ENCODE measurements around the gene CLDN8.

Gene CLDN8

DNA sequence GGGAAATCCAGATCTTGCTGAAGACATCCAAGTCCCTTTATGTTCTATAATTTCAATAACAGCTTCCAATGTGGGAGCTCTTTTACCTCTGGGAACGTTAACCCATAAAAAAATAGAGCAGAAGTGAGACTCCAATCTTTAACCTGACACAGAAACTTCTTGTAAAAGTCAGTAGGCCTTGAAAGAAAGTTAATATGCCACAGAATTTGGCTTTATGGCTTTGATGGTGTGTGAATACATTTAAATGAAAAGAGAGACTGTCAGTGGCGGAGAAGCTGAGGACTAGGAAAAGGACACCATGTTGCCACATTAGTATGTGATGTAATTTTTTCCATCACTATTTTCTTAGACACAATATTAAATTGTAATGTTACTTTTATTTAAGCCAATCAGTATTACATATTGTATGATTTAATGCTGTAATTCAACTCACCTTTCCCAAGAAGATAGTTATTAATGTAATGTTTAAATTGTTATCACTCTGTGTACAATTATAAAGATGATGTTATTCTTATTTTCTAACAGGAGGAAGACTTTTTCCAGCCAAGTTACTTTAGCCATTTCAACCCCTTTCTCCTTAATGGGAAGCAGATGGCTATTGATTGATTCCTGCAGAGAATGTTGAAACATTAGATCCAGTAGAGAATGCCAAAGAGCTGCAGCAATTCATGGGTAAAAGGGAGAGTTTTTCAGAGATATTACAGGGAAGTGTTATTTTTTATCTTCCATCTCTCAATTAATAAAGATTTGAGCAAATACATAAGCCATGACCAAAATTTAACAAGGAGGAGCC is 17.5 kb upstream of the CLDN8 start:
- TF ChIP-seq RAD21 (IDR thresholded peaks at IDR 0.05; ENCODE audit: low read depth): no peak
- TF ChIP-seq TAF1 (IDR thresholded peaks at IDR 0.05; ENCODE audit: low read depth): no peak
- TF ChIP-seq, protein P1, sequence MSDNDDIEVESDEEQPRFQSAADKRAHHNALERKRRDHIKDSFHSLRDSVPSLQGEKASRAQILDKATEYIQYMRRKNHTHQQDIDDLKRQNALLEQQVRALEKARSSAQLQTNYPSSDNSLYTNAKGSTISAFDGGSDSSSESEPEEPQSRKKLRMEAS (IDR thresholded peaks at IDR 0.05): no peak
- TF ChIP-seq TEAD4 (IDR thresholded peaks at IDR 0.05): no peak
- no peak for TF ChIP-seq NFIC (IDR thresholded peaks at IDR 0.05)
- no peak for TF ChIP-seq CEBPB (IDR thresholded peaks at IDR 0.05)
- TF ChIP-seq, protein P2, sequence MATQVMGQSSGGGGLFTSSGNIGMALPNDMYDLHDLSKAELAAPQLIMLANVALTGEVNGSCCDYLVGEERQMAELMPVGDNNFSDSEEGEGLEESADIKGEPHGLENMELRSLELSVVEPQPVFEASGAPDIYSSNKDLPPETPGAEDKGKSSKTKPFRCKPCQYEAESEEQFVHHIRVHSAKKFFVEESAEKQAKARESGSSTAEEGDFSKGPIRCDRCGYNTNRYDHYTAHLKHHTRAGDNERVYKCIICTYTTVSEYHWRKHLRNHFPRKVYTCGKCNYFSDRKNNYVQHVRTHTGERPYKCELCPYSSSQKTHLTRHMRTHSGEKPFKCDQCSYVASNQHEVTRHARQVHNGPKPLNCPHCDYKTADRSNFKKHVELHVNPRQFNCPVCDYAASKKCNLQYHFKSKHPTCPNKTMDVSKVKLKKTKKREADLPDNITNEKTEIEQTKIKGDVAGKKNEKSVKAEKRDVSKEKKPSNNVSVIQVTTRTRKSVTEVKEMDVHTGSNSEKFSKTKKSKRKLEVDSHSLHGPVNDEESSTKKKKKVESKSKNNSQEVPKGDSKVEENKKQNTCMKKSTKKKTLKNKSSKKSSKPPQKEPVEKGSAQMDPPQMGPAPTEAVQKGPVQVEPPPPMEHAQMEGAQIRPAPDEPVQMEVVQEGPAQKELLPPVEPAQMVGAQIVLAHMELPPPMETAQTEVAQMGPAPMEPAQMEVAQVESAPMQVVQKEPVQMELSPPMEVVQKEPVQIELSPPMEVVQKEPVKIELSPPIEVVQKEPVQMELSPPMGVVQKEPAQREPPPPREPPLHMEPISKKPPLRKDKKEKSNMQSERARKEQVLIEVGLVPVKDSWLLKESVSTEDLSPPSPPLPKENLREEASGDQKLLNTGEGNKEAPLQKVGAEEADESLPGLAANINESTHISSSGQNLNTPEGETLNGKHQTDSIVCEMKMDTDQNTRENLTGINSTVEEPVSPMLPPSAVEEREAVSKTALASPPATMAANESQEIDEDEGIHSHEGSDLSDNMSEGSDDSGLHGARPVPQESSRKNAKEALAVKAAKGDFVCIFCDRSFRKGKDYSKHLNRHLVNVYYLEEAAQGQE (IDR thresholded peaks at IDR 0.05; ENCODE audit: low read depth): no peak
- TF ChIP-seq TCF12 (IDR thresholded peaks at IDR 0.05; ENCODE audit: low read depth): no peak
- TF ChIP-seq EP300 (IDR thresholded peaks at IDR 0.05; ENCODE audit: borderline replicate concordance): no peak
- no peak for TF ChIP-seq YY1 (IDR thresholded peaks at IDR 0.05; ENCODE audit: low read depth)
- no peak for TF ChIP-seq ZBTB7A (IDR thresholded peaks at IDR 0.05; ENCODE audit: low read depth)
- TF ChIP-seq, protein P3, sequence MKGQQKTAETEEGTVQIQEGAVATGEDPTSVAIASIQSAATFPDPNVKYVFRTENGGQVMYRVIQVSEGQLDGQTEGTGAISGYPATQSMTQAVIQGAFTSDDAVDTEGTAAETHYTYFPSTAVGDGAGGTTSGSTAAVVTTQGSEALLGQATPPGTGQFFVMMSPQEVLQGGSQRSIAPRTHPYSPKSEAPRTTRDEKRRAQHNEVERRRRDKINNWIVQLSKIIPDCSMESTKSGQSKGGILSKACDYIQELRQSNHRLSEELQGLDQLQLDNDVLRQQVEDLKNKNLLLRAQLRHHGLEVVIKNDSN (IDR thresholded peaks at IDR 0.05): no peak
- TF ChIP-seq FOXM1 (IDR thresholded peaks at IDR 0.05; ENCODE audit: borderline replicate concordance, low read depth): no peak
- no peak for TF ChIP-seq CREB1 (IDR thresholded peaks at IDR 0.05; ENCODE audit: low read depth)
- no peak for TF ChIP-seq EGR1 (IDR thresholded peaks at IDR 0.05)

DNA sequence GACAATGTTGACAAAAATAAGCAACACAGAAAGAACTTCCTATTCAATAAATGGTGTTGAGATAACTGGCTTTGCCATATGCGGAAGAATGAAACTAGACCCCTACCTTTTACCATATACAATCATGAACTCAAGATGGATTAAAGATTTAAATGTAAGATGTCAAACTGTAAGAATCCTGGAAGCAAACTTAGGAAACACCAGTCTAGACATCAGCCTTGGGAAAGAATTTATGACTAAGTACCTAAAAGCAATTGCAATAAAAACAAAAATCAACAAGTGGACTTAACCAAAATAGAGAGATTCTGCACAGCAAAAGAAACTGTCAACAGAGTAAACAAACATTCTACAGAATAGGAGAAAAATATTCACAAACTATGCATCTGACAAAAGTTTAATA is 16.1 kb upstream of the CLDN8 start:
- TF ChIP-seq EP300 (IDR thresholded peaks at IDR 0.05; ENCODE audit: borderline replicate concordance) (no peak), EGR1 (IDR thresholded peaks at IDR 0.05) (no peak), NFIC (IDR thresholded peaks at IDR 0.05) (no peak), FOXM1 (IDR thresholded peaks at IDR 0.05; ENCODE audit: borderline replicate concordance, low read depth) (no peak), TAF1 (IDR thresholded peaks at IDR 0.05; ENCODE audit: low read depth) (no peak), CREB1 (IDR thresholded peaks at IDR 0.05; ENCODE audit: low read depth) (no peak), ZBTB7A (IDR thresholded peaks at IDR 0.05; ENCODE audit: low read depth) (no peak), RAD21 (IDR thresholded peaks at IDR 0.05; ENCODE audit: low read depth) (no peak), YY1 (IDR thresholded peaks at IDR 0.05; ENCODE audit: low read depth) (no peak)
- TF ChIP-seq, protein P2 (IDR thresholded peaks at IDR 0.05; ENCODE audit: low read depth): no peak
- TF ChIP-seq, protein P3 (IDR thresholded peaks at IDR 0.05): no peak
- TF ChIP-seq, protein P1 (IDR thresholded peaks at IDR 0.05): no peak

DNA sequence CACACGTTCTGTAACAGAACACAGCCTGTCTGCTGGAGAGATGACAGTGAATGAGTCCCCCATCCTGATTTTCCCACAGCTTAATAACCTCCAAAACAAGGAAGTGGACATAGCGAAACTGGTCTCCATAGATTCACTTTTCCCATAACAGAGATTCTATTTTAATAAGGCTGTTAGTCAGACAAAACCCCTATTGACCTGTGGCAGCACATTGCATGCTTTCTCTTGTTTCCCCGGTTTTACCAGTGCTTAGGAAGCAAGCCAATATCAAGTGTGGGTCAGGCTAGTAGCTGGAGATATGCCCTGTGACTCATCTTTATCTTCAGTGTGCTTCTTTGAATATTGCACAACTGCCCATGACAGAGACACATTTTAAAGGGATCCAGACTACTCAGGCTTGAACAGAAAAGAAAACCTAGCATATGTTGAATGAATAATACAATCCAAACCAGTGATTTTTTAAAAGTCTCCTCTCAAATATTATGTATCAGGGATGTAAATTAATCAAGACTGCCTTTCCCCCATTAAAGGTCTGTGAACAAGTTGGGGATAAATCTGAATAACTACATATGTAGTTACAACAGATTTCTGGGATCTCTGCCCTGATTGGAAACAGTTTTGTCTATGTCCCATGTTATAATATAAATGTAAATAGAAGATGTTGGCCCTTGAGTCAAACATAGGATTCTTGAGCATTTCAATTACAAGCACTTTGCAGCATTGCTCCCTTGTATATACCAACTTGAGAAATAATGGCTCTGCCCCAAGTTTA is 11.9 kb upstream of the CLDN8 start:
- TF ChIP-seq NFIC (IDR thresholded peaks at IDR 0.05) (no peak), TAF1 (IDR thresholded peaks at IDR 0.05; ENCODE audit: low read depth) (no peak), ZBTB7A (IDR thresholded peaks at IDR 0.05; ENCODE audit: low read depth) (no peak), EGR1 (IDR thresholded peaks at IDR 0.05) (no peak), YY1 (IDR thresholded peaks at IDR 0.05; ENCODE audit: low read depth) (no peak), FOXM1 (IDR thresholded peaks at IDR 0.05; ENCODE audit: borderline replicate concordance, low read depth) (no peak), TEAD4 (IDR thresholded peaks at IDR 0.05) (no peak), TCF12 (IDR thresholded peaks at IDR 0.05; ENCODE audit: low read depth) (no peak), CREB1 (IDR thresholded peaks at IDR 0.05; ENCODE audit: low read depth) (no peak), EP300 (IDR thresholded peaks at IDR 0.05; ENCODE audit: borderline replicate concordance) (no peak)
- TF ChIP-seq, protein P1 (IDR thresholded peaks at IDR 0.05): no peak
- TF ChIP-seq, protein P3 (IDR thresholded peaks at IDR 0.05): no peak
- TF ChIP-seq, protein P2 (IDR thresholded peaks at IDR 0.05; ENCODE audit: low read depth): no peak

All from Ishikawa (cell line).